OCI-LY7 (cell line): ENCODE results near the gene CNOT1. TPM values are rescaled to one million over a fixed set of nuclear protein-coding genes. Genes with fewer than 3 reads are reported as not detected.

Source experiments
- BruUV-seq: library from RNA; stranded (reverse); fragments of 400-500 nt; replicated peaks from 2 replicates; lab custom pipeline; 2021; lab: Mats Ljungman, UMichigan
- CTCF ChIA-PET: fragments of 300-600 bp; sonication (Branson Sonifier 250); formaldehyde crosslinking; loops from one replicate; lab custom pipeline; 2022; ENCODE audit warnings: antibody characterized with exemption; ENCODE audit not compliant: unreplicated experiment; lab: Charles Lee
- POLR2A ChIA-PET: fragments of 300-600 bp; sonication (Branson Sonifier 250); formaldehyde crosslinking; loops from one replicate; lab custom pipeline; 2022; ENCODE audit warnings: antibody characterized with exemption; lab: Charles Lee
- DNase-seq: peaks from one replicate; pipeline ENCODE4 v3.0.0-alpha.2; 2015; ENCODE audit warnings: low spot score
- H2AFZ ChIP-seq: fragments of 200-600 bp; sonication (generic), shearing (Covaris generic); 2 replicates; pipeline ENCODE4 v1.6.1; 2014; ENCODE audit warnings: mild to moderate bottlenecking, antibody characterized with exemption, low read length, moderate library complexity
- H3K27ac ChIP-seq: fragments of 200-600 bp; sonication (generic); 2 replicates; pipeline ENCODE4 v1.5.1; 2014; ENCODE audit warnings: mixed run types, low read depth, mild to moderate bottlenecking, moderate library complexity, low read length, inconsistent platforms; ENCODE audit not compliant: poor library complexity, severe bottlenecking
- H3K36me3 ChIP-seq: fragments of 200-600 bp; sonication (generic); 2 replicates; pipeline ENCODE4 v1.6.1; 2014; ENCODE audit warnings: mild to moderate bottlenecking, antibody characterized with exemption, low read length, moderate library complexity, mixed read lengths; ENCODE audit not compliant: insufficient read depth
- H3K4me1 ChIP-seq: fragments of 200-600 bp; sonication (generic); 2 replicates; pipeline ENCODE4 v1.5.1; 2014; ENCODE audit warnings: mild to moderate bottlenecking, low read length; ENCODE audit not compliant: insufficient read depth, poor library complexity, severe bottlenecking
- H3K4me2 ChIP-seq: fragments of 200-600 bp; sonication (generic); 2 replicates; pipeline ENCODE4 v1.6.1; 2014; ENCODE audit warnings: mild to moderate bottlenecking, low read length
- H3K4me3 ChIP-seq: fragments of 200-600 bp; sonication (generic); 2 replicates; pipeline ENCODE4 v1.5.1; 2014; ENCODE audit warnings: mild to moderate bottlenecking, low read depth, low read length; ENCODE audit not compliant: poor library complexity, severe bottlenecking
- H3K79me2 ChIP-seq: fragments of 200-600 bp; sonication (generic); 2 replicates; pipeline ENCODE4 v1.6.1; 2016; ENCODE audit warnings: low read depth, mild to moderate bottlenecking, low read length, moderate library complexity, mixed read lengths; ENCODE audit not compliant: insufficient read depth
- H3K9me2 ChIP-seq: fragments of 200-600 bp; sonication (generic); 2 replicates; pipeline ENCODE4 v1.6.1; 2016; ENCODE audit warnings: mild to moderate bottlenecking, low read length, mixed read lengths; ENCODE audit not compliant: insufficient read depth
- H3K9me3 ChIP-seq: fragments of 200-600 bp; sonication (generic); 2 replicates; pipeline ENCODE4 v1.6.1; 2014; ENCODE audit warnings: mild to moderate bottlenecking, mixed run types, low read length, mixed read lengths
- H4K20me1 ChIP-seq: fragments of 200-600 bp; sonication (generic); 2 replicates; pipeline ENCODE4 v1.6.1; 2014; ENCODE audit warnings: mild to moderate bottlenecking, antibody characterized with exemption, low read length, moderate library complexity, mixed read lengths; ENCODE audit not compliant: insufficient read depth
- EZH2phosphoT487 ChIP-seq: fragments of 200-600 bp; sonication (generic); IDR thresholded peaks from 2 replicates; pipeline ENCODE4 v1.6.1; 2018; ENCODE audit warnings: low read depth, borderline replicate concordance, mild to moderate bottlenecking, mixed run types, antibody characterized with exemption, low read length, moderate library complexity, mixed read lengths
- intact Hi-C: fragments of 100-400 bp; cut with micrococcal nuclease; formaldehyde crosslinking; loops from one replicate; pipeline ENCODE4 v1.10.0; 2022; ENCODE audit not compliant: unreplicated experiment
- total RNA-seq, 2 experiments: library from RNA; depleted of rRNA in 1 of 2; stranded (reverse); fragments of >200 nt in 1 of 2; shearing (Covaris generic) in 1 of 2; gene quantifications; 2 replicates each; pipeline ENCODE4 v1.2.3, GENCODE V29; 2014 to 2022
- TF ChIP-seq, protein P1 (sequence below): fragments of 200-600 bp; sonication (generic); conservative IDR thresholded peaks from 2 replicates; pipeline ENCODE4 v1.5.1; 2014; ENCODE audit warnings: mild to moderate bottlenecking, antibody characterized with exemption, low read length, moderate library complexity, mixed read lengths

CNOT1 gene
- total RNA-seq, 2 experiments from 2014 or later: 230 to 288 TPM

DNA sequence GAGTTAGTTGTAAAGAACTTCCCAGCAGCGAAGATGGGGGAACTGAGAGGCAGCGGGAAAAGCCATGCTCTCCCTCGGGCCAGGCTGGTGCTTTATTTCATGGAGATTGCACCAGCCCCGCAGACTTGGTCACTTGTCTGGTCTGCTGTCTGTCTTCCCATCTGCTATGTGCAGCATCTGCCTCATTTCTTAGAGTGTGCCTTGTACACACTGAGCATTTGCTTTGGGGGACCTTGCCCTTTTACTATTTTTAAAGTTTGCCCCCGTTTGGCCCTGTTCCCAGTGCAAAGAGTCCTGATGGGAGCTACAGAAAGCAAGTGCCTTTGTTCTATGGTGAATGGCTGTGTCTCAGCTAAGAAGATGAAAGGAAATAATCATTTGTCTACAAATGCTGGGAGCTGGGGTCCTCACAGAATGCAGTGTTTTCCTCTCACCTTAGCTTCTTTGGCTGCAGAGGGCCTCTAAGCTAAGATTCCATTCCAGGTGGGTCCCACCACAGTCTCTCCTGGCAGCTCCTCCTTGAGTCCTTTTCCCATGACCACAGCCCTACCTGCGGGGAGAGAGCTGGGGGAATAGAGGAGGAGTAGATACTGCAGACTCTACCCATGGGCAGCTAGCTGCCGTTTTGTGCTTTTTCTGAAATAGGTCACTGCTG is 25.1 kb upstream of the CNOT1 start:
- POLR2A ChIA-PET: interaction anchor here (0.5 kb wide), 1 partner anchor 81 kb away, joined by 4 read pairs; no protein-coding TSS in a partner anchor
- Histone ChIP-seq H4K20me1 (no peaks in the 10 kb centered on the region), H3K27ac (no peak overlapping the region), H3K36me3 (no peaks in the 10 kb centered on the region), H3K4me2 (no peak overlapping the region), H2AFZ (no peak overlapping the region), H3K4me3 (no peak overlapping the region), H3K79me2 (no peaks in the 10 kb centered on the region), H3K4me1 (peaks cover 9% of the 10 kb centered on the region), H3K9me2 (no peaks in the 10 kb centered on the region), H3K9me3 (no peaks in the 10 kb centered on the region)
- CTCF ChIA-PET: interaction anchor here (0.8 kb wide), 1 partner anchor 10 kb away, joined by 3 read pairs; no protein-coding TSS in a partner anchor
- intact Hi-C loops: no loop called here
- TF ChIP-seq EZH2phosphoT487: no peak
- TF ChIP-seq, protein P1, sequence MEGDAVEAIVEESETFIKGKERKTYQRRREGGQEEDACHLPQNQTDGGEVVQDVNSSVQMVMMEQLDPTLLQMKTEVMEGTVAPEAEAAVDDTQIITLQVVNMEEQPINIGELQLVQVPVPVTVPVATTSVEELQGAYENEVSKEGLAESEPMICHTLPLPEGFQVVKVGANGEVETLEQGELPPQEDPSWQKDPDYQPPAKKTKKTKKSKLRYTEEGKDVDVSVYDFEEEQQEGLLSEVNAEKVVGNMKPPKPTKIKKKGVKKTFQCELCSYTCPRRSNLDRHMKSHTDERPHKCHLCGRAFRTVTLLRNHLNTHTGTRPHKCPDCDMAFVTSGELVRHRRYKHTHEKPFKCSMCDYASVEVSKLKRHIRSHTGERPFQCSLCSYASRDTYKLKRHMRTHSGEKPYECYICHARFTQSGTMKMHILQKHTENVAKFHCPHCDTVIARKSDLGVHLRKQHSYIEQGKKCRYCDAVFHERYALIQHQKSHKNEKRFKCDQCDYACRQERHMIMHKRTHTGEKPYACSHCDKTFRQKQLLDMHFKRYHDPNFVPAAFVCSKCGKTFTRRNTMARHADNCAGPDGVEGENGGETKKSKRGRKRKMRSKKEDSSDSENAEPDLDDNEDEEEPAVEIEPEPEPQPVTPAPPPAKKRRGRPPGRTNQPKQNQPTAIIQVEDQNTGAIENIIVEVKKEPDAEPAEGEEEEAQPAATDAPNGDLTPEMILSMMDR: no peak
- BruUV-seq: no TSS peak
- no peak for DNase-seq

GRCh38 chr16:58652741-58653140 is 23.1 kb upstream of the CNOT1 start:
- intact Hi-C loops: no loop called here
- H2AFZ ChIP-seq: no peak overlapping the region
- no TSS peak for BruUV-seq
- no peak overlapping the region for H3K4me3 ChIP-seq
- H3K79me2 ChIP-seq: no peaks in the 10 kb centered on the region
- no peaks in the 10 kb centered on the region for H4K20me1 ChIP-seq
- H3K27ac ChIP-seq: no peak overlapping the region
- peaks cover 9% of the 10 kb centered on the region for H3K4me1 ChIP-seq
- POLR2A ChIA-PET: interaction anchor here (0.9 to 1.2 kb wide), 3 partner anchors 10 to 135 kb away, joined by 3 to 5 read pairs (median 4); no protein-coding TSS in a partner anchor
- H3K9me3 ChIP-seq: no peaks in the 10 kb centered on the region
- CTCF ChIA-PET: no interaction called here
- TF ChIP-seq, protein P1: no peak
- no peak for TF ChIP-seq EZH2phosphoT487
- no peak overlapping the region for H3K4me2 ChIP-seq
- no peaks in the 10 kb centered on the region for H3K9me2 ChIP-seq
- no peak for DNase-seq
- no peaks in the 10 kb centered on the region for H3K36me3 ChIP-seq

GRCh38 chr16:58651965-58652348 is 22.3 kb upstream of the CNOT1 start:
- DNase-seq: no peak
- Histone ChIP-seq H3K4me2 (no peak overlapping the region), H3K36me3 (no peaks in the 10 kb centered on the region), H3K4me3 (no peak overlapping the region), H3K9me3 (no peaks in the 10 kb centered on the region), H2AFZ (no peak overlapping the region), H3K4me1 (peaks cover 9% of the 10 kb centered on the region), H3K79me2 (no peaks in the 10 kb centered on the region), H3K27ac (no peak overlapping the region), H3K9me2 (no peaks in the 10 kb centered on the region), H4K20me1 (no peaks in the 10 kb centered on the region)
- POLR2A ChIA-PET: interaction anchor here (0.7 to 1.2 kb wide), 3 partner anchors 11 to 686 kb away, joined by 3 to 5 read pairs (median 3); no protein-coding TSS in a partner anchor
- no peak for TF ChIP-seq EZH2phosphoT487
- TF ChIP-seq, protein P1: no peak
- intact Hi-C loops: no loop called here
- no TSS peak for BruUV-seq
- CTCF ChIA-PET: no interaction called here
